OCI-LY3 (cell line): ENCODE results near the gene SERF2.

ENCODE experiments used
- H2AFZ ChIP-seq: fragments of 200-600, 300-600 bp; shearing (Covaris generic); 2 replicates; pipeline ENCODE4 v1.6.0; 2014; ENCODE audit warnings: antibody characterized with exemption, low read depth, low read length
- H3K27ac ChIP-seq: fragments of 200-600, 300-600 bp; sonication (generic); 2 replicates; pipeline ENCODE4 v1.5.1; 2014; ENCODE audit warnings: mild to moderate bottlenecking, low read length, moderate library complexity, mixed read lengths
- H3K27me3 ChIP-seq: fragments of 200-600, 300-600 bp; sonication (generic); 2 replicates; pipeline ENCODE4 v1.6.1; 2014; ENCODE audit warnings: low read depth, low read length, mixed read lengths
- H3K36me3 ChIP-seq: fragments of 200-600, 300-600 bp; sonication (generic); replicated peaks from 2 replicates; pipeline ENCODE3; 2014; ENCODE audit warnings: low read depth, low read length, mixed read lengths
- H3K4me1 ChIP-seq: fragments of 300-600, 200-600 bp; sonication (generic); 2 replicates; pipeline ENCODE4 v1.6.1; 2014; ENCODE audit warnings: low read length, mixed read lengths
- H3K4me2 ChIP-seq: fragments of 200-600, 300-600 bp; sonication (generic); 2 replicates; pipeline ENCODE4 v1.6.1; 2014; ENCODE audit warnings: low read length, mixed read lengths
- H3K4me3 ChIP-seq: fragments of 300-600, 200-600 bp; sonication (generic); 2 replicates; pipeline ENCODE4 v1.5.1; 2014; ENCODE audit warnings: antibody characterized with exemption, mild to moderate bottlenecking, low read length, moderate library complexity
- H3K79me2 ChIP-seq: fragments of 300-600, 200-600 bp; shearing (Covaris generic); 2 replicates; pipeline ENCODE4 v1.6.1; 2014; ENCODE audit warnings: mild to moderate bottlenecking, low read length, mixed read lengths
- H3K9ac ChIP-seq: fragments of 300-600, 200-600 bp; shearing (Covaris generic); 2 replicates; pipeline ENCODE4 v1.6.0; 2014; ENCODE audit warnings: mild to moderate bottlenecking, low read length, moderate library complexity
- H3K9me3 ChIP-seq: fragments of 200-600, 300-600 bp; shearing (Covaris generic); 2 replicates; pipeline ENCODE4 v1.6.1; 2014; ENCODE audit warnings: low read length, mixed read lengths; ENCODE audit not compliant: insufficient read depth
- H4K20me1 ChIP-seq: fragments of 200-600, 300-600 bp; sonication (generic); 2 replicates; pipeline ENCODE4 v1.6.1; 2016; ENCODE audit warnings: low read length, mixed read lengths; ENCODE audit not compliant: insufficient read depth
- CTCF ChIP-seq: fragments of 200-600, 300-600 bp; sonication (generic); IDR thresholded peaks from 2 replicates; pipeline ENCODE4 v1.5.1; 2014; ENCODE audit warnings: antibody characterized with exemption, low read length, low read depth
- EZH2phosphoT487 ChIP-seq: fragments of 200-600 bp; shearing (Covaris generic); IDR thresholded peaks from 2 replicates; pipeline ENCODE4 v1.6.1; 2018; ENCODE audit warnings: antibody characterized with exemption, mixed run types, low read depth

The SERF2 gene

GRCh38 chr15:43749690-43750345 is 42.3 kb upstream of the SERF2 start:
- Histone ChIP-seq H3K27ac (peak overlapping the region; percentile 66), H3K27me3 (no peaks in the 10 kb centered on the region), H3K79me2 (peaks cover 91% of the 10 kb centered on the region), H3K9ac (peak overlapping the region; percentile 30; the same call in 1 of the 2 replicates), H3K4me2 (peak overlapping the region; percentile 81), H3K9me3 (no peaks in the 10 kb centered on the region), H3K36me3 (peaks cover 38% of the 10 kb centered on the region), H2AFZ (no peak overlapping the region), H4K20me1 (peaks cover 71% of the 10 kb centered on the region), H3K4me1 (peaks cover 36% of the 10 kb centered on the region), H3K4me3 (peak overlapping the region; percentile 74)
- TF ChIP-seq CTCF (no peak), EZH2phosphoT487 (no peak)

- H3K9ac ChIP-seq, result no peak overlapping the region
- H4K20me1 ChIP-seq, result peaks cover 87% of the 10 kb centered on the region
- H3K27ac ChIP-seq, result no peak overlapping the region
- no peak overlapping the region for H3K4me3 ChIP-seq
- no peaks in the 10 kb centered on the region for H3K9me3 ChIP-seq
- no peak overlapping the region for H2AFZ ChIP-seq
- TF ChIP-seq CTCF, result no peak
- no peak for TF ChIP-seq EZH2phosphoT487
- H3K36me3 ChIP-seq, result peaks cover 54% of the 10 kb centered on the region
- peaks cover 100% of the 10 kb centered on the region for H3K79me2 ChIP-seq
- no peaks in the 10 kb centered on the region for H3K27me3 ChIP-seq
- no peak overlapping the region for H3K4me2 ChIP-seq
- peaks cover 36% of the 10 kb centered on the region for H3K4me1 ChIP-seq
Measured at GRCh38 chr15:43751885-43752284, 40.2 kb upstream of the SERF2 start.

- Histone ChIP-seq H3K9me3 (no peaks in the 10 kb centered on the region), H3K4me3 (no peak overlapping the region), H4K20me1 (peaks cover 12% of the 10 kb centered on the region; the same call in 1 of the 2 replicates), H3K36me3 (peaks cover 59% of the 10 kb centered on the region), H3K27ac (no peak overlapping the region), H3K4me1 (no peaks in the 10 kb centered on the region), H3K9ac (no peak overlapping the region), H3K79me2 (peaks cover 19% of the 10 kb centered on the region), H2AFZ (no peak overlapping the region), H3K4me2 (no peak overlapping the region), H3K27me3 (no peaks in the 10 kb centered on the region)
- TF ChIP-seq CTCF (no peak), EZH2phosphoT487 (no peak)
Measured at GRCh38 chr15:43762824-43763223, 29.3 kb upstream of the SERF2 start.

GRCh38 chr15:43763819-43764446 is 28.2 kb upstream of the SERF2 start:
- H3K27me3 ChIP-seq, result no peaks in the 10 kb centered on the region
- H3K4me2 ChIP-seq, result no peak overlapping the region
- peaks cover 65% of the 10 kb centered on the region for H3K36me3 ChIP-seq
- no peak overlapping the region for H2AFZ ChIP-seq
- H3K4me3 ChIP-seq, result no peak overlapping the region
- no peaks in the 10 kb centered on the region for H3K4me1 ChIP-seq
- H3K27ac ChIP-seq, result no peak overlapping the region
- no peak for TF ChIP-seq EZH2phosphoT487
- TF ChIP-seq CTCF, result no peak
- H4K20me1 ChIP-seq, result peaks cover 13% of the 10 kb centered on the region; the same call in 1 of the 2 replicates
- no peak overlapping the region for H3K9ac ChIP-seq
- H3K9me3 ChIP-seq, result no peaks in the 10 kb centered on the region
- peaks cover 13% of the 10 kb centered on the region for H3K79me2 ChIP-seq
